Epithelial cell of esophagus (primary cell): ENCODE results near the gene OR51Q1.

Experiments
- DNase-seq: peaks from one replicate; pipeline ENCODE4 v3.0.0; 2010; ENCODE audit warnings: low read depth
- H3K4me3 ChIP-seq: 2 replicates; pipeline ENCODE4 v1.5.1; 2011; ENCODE audit warnings: mild to moderate bottlenecking, low read length, control low read depth
- TF ChIP-seq, protein P1 (sequence below): IDR thresholded peaks from 2 replicates; pipeline ENCODE4 v1.5.1; 2011; ENCODE audit warnings: low read depth, mild to moderate bottlenecking, low read length, control low read depth, inconsistent platforms; ENCODE audit not compliant: insufficient read depth; ENCODE audit errors: missing control alignments

Gene OR51Q1

DNA sequence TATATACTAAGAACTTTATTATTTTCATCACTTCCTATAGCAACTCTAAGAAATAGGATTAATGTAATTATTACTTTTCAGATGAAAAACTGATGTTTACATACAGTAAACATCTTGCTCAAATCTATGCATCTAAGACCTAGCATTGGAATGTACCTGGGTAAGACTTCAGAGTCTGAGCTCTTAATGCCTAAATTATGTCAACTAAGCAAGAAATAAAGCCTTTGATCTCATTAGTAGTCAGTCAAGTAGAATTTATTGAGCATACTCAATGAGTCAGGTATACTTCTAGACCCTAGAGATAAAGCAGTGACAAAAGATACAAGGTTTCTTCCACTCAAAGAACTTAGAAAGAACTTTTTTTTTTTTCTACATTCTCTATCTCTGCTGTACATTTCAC, 16.7 kb upstream of the OR51Q1 start:
- H3K4me3 ChIP-seq, result no peak overlapping the region
- no peak for DNase-seq
- TF ChIP-seq, protein P1, sequence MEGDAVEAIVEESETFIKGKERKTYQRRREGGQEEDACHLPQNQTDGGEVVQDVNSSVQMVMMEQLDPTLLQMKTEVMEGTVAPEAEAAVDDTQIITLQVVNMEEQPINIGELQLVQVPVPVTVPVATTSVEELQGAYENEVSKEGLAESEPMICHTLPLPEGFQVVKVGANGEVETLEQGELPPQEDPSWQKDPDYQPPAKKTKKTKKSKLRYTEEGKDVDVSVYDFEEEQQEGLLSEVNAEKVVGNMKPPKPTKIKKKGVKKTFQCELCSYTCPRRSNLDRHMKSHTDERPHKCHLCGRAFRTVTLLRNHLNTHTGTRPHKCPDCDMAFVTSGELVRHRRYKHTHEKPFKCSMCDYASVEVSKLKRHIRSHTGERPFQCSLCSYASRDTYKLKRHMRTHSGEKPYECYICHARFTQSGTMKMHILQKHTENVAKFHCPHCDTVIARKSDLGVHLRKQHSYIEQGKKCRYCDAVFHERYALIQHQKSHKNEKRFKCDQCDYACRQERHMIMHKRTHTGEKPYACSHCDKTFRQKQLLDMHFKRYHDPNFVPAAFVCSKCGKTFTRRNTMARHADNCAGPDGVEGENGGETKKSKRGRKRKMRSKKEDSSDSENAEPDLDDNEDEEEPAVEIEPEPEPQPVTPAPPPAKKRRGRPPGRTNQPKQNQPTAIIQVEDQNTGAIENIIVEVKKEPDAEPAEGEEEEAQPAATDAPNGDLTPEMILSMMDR, result no peak

DNA sequence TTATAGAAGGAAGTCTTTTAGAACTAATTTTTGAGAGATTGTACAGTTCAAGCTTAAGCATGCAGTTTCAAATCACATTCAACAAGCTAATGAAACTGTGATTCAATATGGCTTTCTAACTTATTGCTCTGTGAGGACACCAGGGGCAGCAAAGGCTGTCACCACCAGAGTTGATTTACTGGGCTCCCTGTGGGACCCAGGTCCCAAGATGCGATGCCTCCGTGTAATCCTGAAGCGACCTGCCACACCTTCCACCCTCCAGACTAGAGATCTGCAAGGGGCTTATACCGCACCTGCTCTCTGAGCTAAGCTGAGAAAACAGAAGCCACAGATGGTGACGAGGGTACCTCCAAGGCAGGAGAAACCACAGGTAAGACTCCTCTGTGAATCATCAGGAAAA, 918 bp upstream of the OR51Q1 start:
- no peak for DNase-seq
- H3K4me3 ChIP-seq, result no peak overlapping the region
- TF ChIP-seq, protein P1, result no peak

DNA sequence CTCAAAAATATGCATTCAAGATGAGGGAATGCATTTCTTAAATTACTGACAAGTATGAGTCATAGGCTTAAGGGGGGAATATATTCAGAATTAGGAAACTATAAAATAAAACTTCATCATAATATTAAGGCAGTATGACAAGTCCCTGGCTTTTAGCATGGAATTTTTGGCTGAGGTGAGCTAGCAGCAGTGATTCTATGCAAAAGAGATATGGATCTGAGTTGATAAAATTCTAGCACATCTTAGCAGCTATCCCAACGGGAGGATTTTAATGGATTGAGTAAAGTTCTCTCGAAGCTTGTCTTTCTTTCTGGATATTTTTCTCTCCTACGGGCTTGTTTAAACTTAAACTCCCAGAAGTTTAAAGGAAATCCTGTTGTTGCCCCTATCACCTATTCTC, 1.2 kb downstream of the OR51Q1 start:
- TF ChIP-seq, protein P1, result no peak
- no peak for DNase-seq
- H3K4me3 ChIP-seq, result no peak overlapping the region

DNA sequence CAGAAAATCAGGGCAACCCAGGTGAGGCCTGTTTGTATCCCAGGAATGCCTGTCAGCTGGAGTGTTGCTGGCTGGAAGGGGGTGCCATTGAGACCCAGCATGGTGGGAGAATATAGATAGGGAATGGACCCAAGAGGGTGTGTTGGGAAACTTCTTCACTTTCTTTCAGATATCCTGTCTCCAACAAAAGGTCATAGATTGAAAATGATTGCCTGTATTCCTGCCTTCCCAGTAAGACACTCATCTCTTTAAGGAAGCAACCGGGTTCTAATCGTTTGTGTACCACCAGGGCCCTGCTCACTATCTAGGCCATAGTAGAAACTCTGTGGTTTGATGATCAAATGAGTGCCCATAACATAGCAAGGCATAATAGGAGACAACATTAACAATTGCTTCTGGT, 19.5 kb downstream of the OR51Q1 start, which contains the start of gene OR51I1:
TSS of gene OR51I1 (minus strand) at position 101 of the 400 bp plus-strand sequence. CDS start at position 101, 0 bp downstream.
- no peak within 1 kb of the TSS for H3K4me3 ChIP-seq
- TF ChIP-seq, protein P1, result no peak
- DNase-seq, result no peak

DNA sequence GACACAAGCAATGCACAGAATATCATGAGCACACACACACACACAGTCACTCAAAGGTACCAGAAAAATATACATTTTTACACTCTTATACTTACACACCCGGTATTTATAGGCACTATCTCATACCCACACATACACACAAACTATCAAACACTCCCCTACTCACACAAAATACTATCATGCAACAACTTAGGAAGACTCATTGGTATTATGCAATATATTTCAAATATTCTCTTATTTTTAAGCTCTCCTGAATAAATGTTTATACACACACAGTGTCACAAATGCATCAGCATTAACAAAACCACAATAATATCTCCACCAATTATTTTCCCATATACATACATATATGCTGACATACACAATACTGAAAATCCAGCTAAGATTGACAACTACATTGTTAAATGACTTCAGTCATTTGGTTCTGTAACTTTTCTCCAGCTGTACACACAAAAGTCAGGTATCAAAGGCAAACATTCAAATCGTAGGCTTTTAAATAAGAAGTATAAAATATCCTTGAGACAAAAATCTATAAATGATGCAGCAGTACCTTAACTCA, 22.0 kb downstream of the OR51Q1 start:
- H3K4me3 ChIP-seq, result no peak overlapping the region
- TF ChIP-seq, protein P1, result no peak
- no peak for DNase-seq

DNA sequence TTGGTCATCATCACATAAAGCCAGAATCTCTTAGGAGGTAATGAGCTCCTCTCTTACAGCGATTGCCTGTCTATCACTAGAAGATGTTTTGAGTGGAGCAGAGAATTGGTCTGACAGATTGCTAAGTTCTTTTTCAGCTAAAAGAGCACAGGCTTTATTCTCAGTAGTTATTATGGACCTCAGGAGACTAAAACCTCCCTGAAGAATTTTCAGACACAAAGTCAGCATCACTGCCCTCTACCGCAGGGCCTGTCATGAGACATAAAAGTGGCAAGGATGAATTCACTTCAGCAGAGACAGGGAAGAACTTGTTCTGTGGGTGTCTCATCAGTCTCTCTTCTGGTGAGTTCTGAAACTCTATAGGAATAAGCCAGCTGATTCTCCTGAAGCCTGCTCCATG, 27.1 kb downstream of the OR51Q1 start, which contains the start of gene OR51I2:
TSS of gene OR51I2 (plus strand) at position 301 of the 400 bp plus-strand sequence. CDS start 4,166 bp downstream, outside the sequence.
- H3K4me3 ChIP-seq, result no peak within 1 kb of the TSS
- no peak for DNase-seq
- TF ChIP-seq, protein P1, result no peak

DNA sequence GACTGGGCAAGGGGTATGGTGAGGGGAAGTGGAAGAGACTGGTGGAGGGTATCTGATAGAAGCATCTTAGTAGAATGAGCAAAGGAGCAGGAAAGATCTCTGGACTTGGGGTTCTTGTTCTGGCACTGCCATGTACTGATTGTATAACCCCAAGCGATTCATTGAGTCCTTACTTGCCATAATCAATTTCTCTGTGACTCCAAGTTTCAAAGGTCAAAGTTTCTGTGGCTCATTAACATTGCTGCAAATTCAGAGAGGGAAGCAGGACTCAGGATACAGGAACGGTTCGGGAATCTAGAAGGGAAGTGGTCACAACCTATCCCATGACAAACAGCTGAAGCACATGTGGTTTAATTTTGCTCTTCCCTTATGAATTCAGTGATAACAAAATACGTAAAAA, 27.5 kb downstream of the OR51Q1 start:
- TF ChIP-seq, protein P1, result no peak
- H3K4me3 ChIP-seq, result no peak overlapping the region
- DNase-seq, result no peak
